Measurements from ENCODE around the gene POU6F2. TPM values are rescaled to one million over a fixed set of nuclear protein-coding genes. Genes with fewer than 3 reads are reported as not detected.

The POU6F2 gene
- total RNA-seq, 1 donor from 2014 or later, result 0.24 TPM

- Mint-ChIP-seq H3K36me3 (ENCODE audit: low read depth) (no peaks in the 10 kb centered on the region), H3K27ac (no peak overlapping the region), H3K4me3 (no peak overlapping the region), H3K4me1 (peaks cover 17% of the 10 kb centered on the region), H3K27me3 (peaks cover 5% of the 10 kb centered on the region), H3K9me3 (no peaks in the 10 kb centered on the region)
- POLR2A ChIA-PET, result no interaction called here
- TF ChIP-seq CTCF (IDR thresholded peaks at IDR 0.05), result no peak
- DNase-seq, result no peak
- CTCF ChIA-PET, result no interaction called here
- no peak for ATAC-seq (ENCODE audit: low read depth)
- intact Hi-C loops (cut with micrococcal nuclease), result no loop called here
Measured at GRCh38 chr7:39181398-39181797, 203.7 kb downstream of the POU6F2 start.

DNA sequence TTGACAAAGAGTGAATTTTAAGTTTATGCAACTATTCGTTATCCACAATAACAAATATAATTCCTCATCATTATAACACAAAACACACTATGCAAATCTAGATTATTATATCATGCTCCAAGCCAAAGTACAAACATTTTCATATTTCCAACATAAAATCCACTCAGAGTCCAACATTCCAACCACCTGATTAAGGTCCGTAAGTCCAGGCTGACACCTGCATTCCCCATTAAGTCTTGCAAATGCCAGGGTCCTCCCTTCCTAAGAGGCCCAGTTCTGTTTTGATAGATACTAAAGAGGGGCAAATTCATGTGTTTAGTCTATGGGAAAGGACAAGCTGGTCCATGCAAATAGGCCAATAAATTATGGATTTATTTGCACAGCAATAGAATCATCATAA lies 206.1 kb downstream of the POU6F2 start:
- TF ChIP-seq CTCF (IDR thresholded peaks at IDR 0.05), result no peak
- no peaks in the 10 kb centered on the region for H3K9me3 Mint-ChIP-seq
- DNase-seq (no peak), ATAC-seq (ENCODE audit: low read depth) (no peak)
- ChIA-PET CTCF (no interaction called here), POLR2A (no interaction called here)
- H3K4me1 Mint-ChIP-seq, result peaks cover 17% of the 10 kb centered on the region
- H3K4me3 Mint-ChIP-seq, result no peak overlapping the region
- no peaks in the 10 kb centered on the region for H3K36me3 Mint-ChIP-seq (ENCODE audit: low read depth)
- H3K27me3 Mint-ChIP-seq, result peaks cover 5% of the 10 kb centered on the region
- H3K27ac Mint-ChIP-seq, result no peak overlapping the region
- intact Hi-C loops (cut with micrococcal nuclease), result no loop called here

DNA sequence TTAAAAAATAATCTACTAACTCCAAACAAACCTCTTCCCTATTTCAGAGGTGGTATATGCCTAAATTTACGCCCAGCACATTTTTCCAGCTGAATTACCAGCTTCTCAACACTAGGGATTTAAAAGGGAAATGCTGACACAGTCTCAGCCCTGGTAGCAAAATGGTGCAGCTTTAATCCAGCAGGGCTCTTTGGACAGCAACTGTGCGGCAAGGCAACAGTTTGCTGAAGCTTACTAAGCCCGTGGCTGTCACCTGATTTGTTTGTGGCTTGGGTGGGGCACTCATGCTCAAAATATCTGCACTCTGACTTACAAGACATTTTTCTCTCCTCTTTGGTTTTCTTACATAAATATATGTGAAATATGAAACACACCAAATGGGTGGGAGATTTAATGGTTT lies 206.7 kb downstream of the POU6F2 start:
- ATAC-seq (ENCODE audit: low read depth), result no peak
- no peak for TF ChIP-seq CTCF (IDR thresholded peaks at IDR 0.05)
- H3K4me3 Mint-ChIP-seq, result no peak overlapping the region

GRCh38 chr7:39186131-39186530 lies 208.4 kb downstream of the POU6F2 start:
- ATAC-seq (ENCODE audit: low read depth) (no peak), DNase-seq (no peak)
- Mint-ChIP-seq H3K4me1 (peaks cover 17% of the 10 kb centered on the region), H3K4me3 (no peak overlapping the region), H3K36me3 (ENCODE audit: low read depth) (no peaks in the 10 kb centered on the region), H3K27ac (no peak overlapping the region), H3K9me3 (no peaks in the 10 kb centered on the region), H3K27me3 (peaks cover 1% of the 10 kb centered on the region)
- intact Hi-C loops (cut with micrococcal nuclease), result no loop called here
- no peak for TF ChIP-seq CTCF (IDR thresholded peaks at IDR 0.05)
- ChIA-PET CTCF (no interaction called here), POLR2A (no interaction called here)

More for the DNA sequence above, 206.7 kb downstream of the POU6F2 start:
- H3K9me3 Mint-ChIP-seq, result no peaks in the 10 kb centered on the region
- no peaks in the 10 kb centered on the region for H3K36me3 Mint-ChIP-seq (ENCODE audit: low read depth)
- intact Hi-C loops (cut with micrococcal nuclease), result no loop called here
- CTCF ChIA-PET, result no interaction called here
- H3K4me1 Mint-ChIP-seq, result peaks cover 17% of the 10 kb centered on the region
- no peak overlapping the region for H3K27ac Mint-ChIP-seq
- DNase-seq, result no peak
- H3K27me3 Mint-ChIP-seq, result peaks cover under 1% of the 10 kb centered on the region
- POLR2A ChIA-PET, result no interaction called here

GRCh38 chr7:39186671-39187070 lies 209.0 kb downstream of the POU6F2 start:
- TF ChIP-seq CTCF (IDR thresholded peaks at IDR 0.05), result no peak
- intact Hi-C loops (cut with micrococcal nuclease), result no loop called here
- peaks cover 1% of the 10 kb centered on the region for H3K27me3 Mint-ChIP-seq
- H3K9me3 Mint-ChIP-seq, result no peaks in the 10 kb centered on the region
- H3K4me3 Mint-ChIP-seq, result no peak overlapping the region
- no peaks in the 10 kb centered on the region for H3K36me3 Mint-ChIP-seq (ENCODE audit: low read depth)
- DNase-seq, result no peak
- no peak overlapping the region for H3K27ac Mint-ChIP-seq
- ChIA-PET CTCF (no interaction called here), POLR2A (no interaction called here)
- H3K4me1 Mint-ChIP-seq, result peaks cover 17% of the 10 kb centered on the region
- no peak for ATAC-seq (ENCODE audit: low read depth)
